ENCODE results near the gene RNF123.
"Not testable (repeated sequence)": the region's sequence is repeated elsewhere in the genome, so short reads cannot be mapped to it uniquely, and the experiment has no call there.

GRCh38 chr3:49748874-49749273, 59.5 kb downstream of the RNF123 start:
- TF ChIP-seq REST (IDR thresholded peaks at IDR 0.05; ENCODE audit: low read depth); EZH2 (IDR thresholded peaks at IDR 0.05); POLR2AphosphoS5 (IDR thresholded peaks at IDR 0.05; ENCODE audit: low read depth, low read length); RAD21 (IDR thresholded peaks at IDR 0.05; ENCODE audit: low read depth); CTCF (IDR thresholded peaks at IDR 0.05 in 2 of 3, conservative IDR thresholded peaks at IDR 0.05 in 1 of 3; ENCODE audit: borderline replicate concordance in 1 of 3, insufficient read depth in 1 of 3, low read depth in 2 of 3, low read length in 2 of 3): not testable (repeated sequence)

Measured in HCT116 (cell line).